Measurements from ENCODE around the gene MCM9. TPM values are rescaled to one million over a fixed set of nuclear protein-coding genes. Genes with fewer than 3 reads are reported as not detected.
"Not testable (repeated sequence)": the region's sequence is repeated elsewhere in the genome, so short reads cannot be mapped to it uniquely, and the experiment has no call there.

MCM9 gene
- total RNA-seq, 1 donor from 2014 or later: 17.6 TPM

DNA sequence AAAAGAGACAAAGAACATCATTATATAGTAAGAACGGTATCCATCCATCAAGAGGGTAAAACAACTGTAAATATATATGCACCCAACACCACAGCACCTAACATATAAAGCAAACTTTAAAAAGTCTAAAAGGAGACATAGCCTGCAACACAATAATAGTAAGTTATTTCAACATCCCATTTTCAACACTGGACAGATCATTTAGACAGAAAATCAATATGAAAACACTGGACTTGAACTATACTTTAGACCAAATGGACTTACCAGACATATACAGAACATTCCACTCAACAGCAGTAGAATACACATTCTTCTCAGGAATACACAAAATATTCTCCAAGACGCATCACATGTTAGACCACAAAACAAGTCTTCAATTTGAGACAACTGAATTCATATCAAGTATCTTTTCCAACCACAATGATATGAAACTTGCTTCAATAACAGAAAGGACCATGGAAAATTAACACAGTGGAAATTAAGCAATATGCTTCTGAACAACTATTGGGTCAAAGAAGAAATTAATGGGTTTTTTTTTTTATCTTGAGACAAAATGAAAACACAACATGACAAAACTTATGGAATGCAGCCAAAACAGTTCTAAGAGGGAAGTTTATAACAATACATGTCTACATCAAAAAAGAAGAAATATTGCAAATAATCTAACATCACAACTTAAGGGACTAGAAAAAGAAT, 64.9 kb downstream of the MCM9 start:
- peaks cover 49% of the 10 kb centered on the region for H3K9me3 Mint-ChIP-seq
- TF ChIP-seq, protein P1, sequence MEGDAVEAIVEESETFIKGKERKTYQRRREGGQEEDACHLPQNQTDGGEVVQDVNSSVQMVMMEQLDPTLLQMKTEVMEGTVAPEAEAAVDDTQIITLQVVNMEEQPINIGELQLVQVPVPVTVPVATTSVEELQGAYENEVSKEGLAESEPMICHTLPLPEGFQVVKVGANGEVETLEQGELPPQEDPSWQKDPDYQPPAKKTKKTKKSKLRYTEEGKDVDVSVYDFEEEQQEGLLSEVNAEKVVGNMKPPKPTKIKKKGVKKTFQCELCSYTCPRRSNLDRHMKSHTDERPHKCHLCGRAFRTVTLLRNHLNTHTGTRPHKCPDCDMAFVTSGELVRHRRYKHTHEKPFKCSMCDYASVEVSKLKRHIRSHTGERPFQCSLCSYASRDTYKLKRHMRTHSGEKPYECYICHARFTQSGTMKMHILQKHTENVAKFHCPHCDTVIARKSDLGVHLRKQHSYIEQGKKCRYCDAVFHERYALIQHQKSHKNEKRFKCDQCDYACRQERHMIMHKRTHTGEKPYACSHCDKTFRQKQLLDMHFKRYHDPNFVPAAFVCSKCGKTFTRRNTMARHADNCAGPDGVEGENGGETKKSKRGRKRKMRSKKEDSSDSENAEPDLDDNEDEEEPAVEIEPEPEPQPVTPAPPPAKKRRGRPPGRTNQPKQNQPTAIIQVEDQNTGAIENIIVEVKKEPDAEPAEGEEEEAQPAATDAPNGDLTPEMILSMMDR (IDR thresholded peaks at IDR 0.05; ENCODE audit: unreplicated experiment): no peak
- H3K4me3 Mint-ChIP-seq: no peak overlapping the region
- H3K4me1 Mint-ChIP-seq: no peaks in the 10 kb centered on the region
- no peak overlapping the region for H3K27ac Mint-ChIP-seq
- H3K27me3 Mint-ChIP-seq (ENCODE audit: low read depth): no peaks in the 10 kb centered on the region
- H3K36me3 Mint-ChIP-seq: peaks cover 44% of the 10 kb centered on the region
- no peak for DNase-seq (ENCODE audit: low spot score in 2 of 2, unreplicated experiment in 2 of 2)

DNA sequence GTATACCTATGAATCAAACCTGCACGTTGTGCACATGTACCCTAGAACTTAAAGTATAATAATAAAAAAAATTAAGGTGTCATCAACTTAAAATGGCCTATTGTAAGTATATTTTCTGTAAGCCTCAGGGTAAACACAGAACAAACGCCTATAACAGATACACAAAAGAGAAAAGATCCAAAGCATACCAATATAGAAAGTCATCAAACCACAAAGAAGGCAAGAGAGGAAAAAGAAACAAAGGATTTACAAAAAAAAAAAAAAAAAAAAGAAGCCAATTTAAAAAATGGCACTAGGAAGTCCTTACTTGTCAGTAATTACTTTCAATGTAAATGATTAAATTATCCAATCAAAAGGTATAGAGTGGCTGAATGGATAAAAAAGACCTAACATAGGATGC, 65.6 kb downstream of the MCM9 start:
- H3K4me1 Mint-ChIP-seq: no peaks in the 10 kb centered on the region
- TF ChIP-seq, protein P1 (IDR thresholded peaks at IDR 0.05; ENCODE audit: unreplicated experiment): no peak
- no peak overlapping the region for H3K27ac Mint-ChIP-seq
- no peak for DNase-seq (ENCODE audit: low spot score in 2 of 2, unreplicated experiment in 2 of 2)
- peaks cover 43% of the 10 kb centered on the region for H3K36me3 Mint-ChIP-seq
- H3K9me3 Mint-ChIP-seq: peaks cover 49% of the 10 kb centered on the region
- no peaks in the 10 kb centered on the region for H3K27me3 Mint-ChIP-seq (ENCODE audit: low read depth)
- H3K4me3 Mint-ChIP-seq: no peak overlapping the region

DNA sequence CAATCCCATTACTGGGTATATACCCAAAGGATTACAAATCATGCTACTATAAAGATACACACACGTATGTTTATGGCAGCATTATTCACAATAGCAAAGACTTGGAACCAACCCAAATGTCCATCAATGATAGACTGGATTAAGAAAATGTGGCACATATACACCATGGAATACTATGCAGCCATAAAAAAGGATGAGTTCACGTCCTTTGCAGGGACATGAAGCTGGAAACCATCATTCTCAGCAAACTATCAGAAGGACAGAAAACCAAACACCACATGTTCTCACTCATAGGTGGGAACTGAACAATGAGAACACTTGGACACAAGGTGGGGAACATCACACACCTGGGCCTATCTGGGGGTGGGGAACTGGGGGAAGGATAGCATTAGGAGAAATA, 66.1 kb downstream of the MCM9 start:
- peaks cover 49% of the 10 kb centered on the region for H3K9me3 Mint-ChIP-seq
- not testable (repeated sequence) for DNase-seq (ENCODE audit: low spot score in 2 of 2, unreplicated experiment in 2 of 2); H3K27me3 Mint-ChIP-seq (ENCODE audit: low read depth); H3K27ac Mint-ChIP-seq; H3K4me3 Mint-ChIP-seq; H3K4me1 Mint-ChIP-seq
- H3K36me3 Mint-ChIP-seq: peaks cover 42% of the 10 kb centered on the region

DNA sequence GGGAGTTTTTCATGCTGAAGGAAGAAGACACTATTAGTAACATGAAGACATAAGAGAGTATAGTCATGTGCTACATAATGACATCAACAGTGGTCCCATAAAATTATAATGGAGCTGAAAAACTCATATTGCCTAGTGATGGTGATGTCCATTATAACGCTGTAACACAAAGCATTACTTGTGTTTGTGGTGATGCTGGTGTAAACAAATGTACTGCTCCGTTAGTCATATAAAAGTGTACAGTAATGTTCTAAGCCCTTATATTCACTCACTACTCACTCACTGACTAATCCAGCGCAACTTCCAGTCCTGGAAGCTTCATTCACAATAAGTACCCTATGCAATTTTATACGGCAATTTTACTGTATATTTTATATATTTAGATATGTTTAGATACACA, 67.8 kb downstream of the MCM9 start:
- Mint-ChIP-seq H3K27ac (no peak overlapping the region), H3K4me3 (no peak overlapping the region), H3K4me1 (no peaks in the 10 kb centered on the region), H3K36me3 (peaks cover 48% of the 10 kb centered on the region), H3K27me3 (ENCODE audit: low read depth) (no peaks in the 10 kb centered on the region), H3K9me3 (peaks cover 52% of the 10 kb centered on the region)
- DNase-seq (ENCODE audit: low spot score in 2 of 2, unreplicated experiment in 2 of 2): no peak
- TF ChIP-seq, protein P1 (IDR thresholded peaks at IDR 0.05; ENCODE audit: unreplicated experiment): no peak

DNA sequence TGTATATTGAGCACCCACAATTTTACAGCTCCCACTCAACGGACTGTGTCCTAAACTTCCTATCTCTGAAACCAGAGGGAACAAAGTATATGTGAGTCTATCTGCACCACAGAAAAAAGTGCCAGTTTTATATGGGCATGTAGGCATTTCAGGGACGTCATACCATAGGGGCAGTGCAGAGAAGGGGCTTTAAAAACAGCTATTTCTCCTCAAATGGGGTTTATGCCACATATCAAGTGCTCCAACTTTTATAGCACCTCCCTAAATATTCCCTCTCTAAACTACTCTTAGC, 69.9 kb downstream of the MCM9 start:
- TF ChIP-seq, protein P1 (IDR thresholded peaks at IDR 0.05; ENCODE audit: unreplicated experiment): no peak
- Mint-ChIP-seq H3K36me3 (peaks cover 35% of the 10 kb centered on the region), H3K27ac (no peak overlapping the region), H3K4me3 (no peak overlapping the region), H3K9me3 (peaks cover 42% of the 10 kb centered on the region), H3K27me3 (ENCODE audit: low read depth) (no peaks in the 10 kb centered on the region), H3K4me1 (no peaks in the 10 kb centered on the region)
- no peak for DNase-seq (ENCODE audit: low spot score in 2 of 2, unreplicated experiment in 2 of 2)

DNA sequence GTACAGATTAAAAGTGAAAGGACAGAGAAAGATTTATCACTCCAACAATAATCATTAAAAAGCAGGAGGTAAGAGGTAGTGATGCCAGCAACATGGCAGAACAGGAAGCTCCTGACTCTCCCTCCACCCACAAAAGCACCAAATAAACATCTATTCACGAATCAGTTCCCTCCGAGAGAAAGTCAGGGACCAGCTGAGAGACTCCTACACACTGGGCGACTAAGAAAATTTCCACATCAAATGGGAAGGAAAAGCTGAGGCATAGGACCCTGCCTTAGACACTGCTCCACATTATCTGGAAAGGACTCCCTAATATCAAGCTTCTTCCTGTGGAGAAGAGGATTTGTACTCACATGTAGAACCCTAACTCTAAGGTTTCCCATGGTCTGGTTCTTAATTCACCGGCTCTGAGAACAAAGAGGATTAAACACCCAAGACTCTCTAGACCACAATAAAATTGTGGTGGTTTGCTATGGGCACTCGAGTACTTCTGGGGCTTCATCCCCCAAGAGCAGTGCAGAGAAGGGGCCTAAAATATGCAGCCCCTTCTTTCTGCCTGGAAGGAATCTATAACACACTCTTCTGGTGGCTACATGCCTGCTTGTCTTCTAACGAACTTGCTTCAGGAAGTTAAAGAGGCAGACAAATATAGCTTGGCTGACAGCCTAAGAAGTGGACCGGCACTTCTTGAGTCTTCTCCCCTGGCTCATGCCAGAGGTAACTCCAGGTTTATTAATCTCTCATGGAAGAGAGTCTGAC, 70.4 kb downstream of the MCM9 start:
- no peaks in the 10 kb centered on the region for H3K4me1 Mint-ChIP-seq
- peaks cover 33% of the 10 kb centered on the region for H3K36me3 Mint-ChIP-seq
- H3K4me3 Mint-ChIP-seq: no peak overlapping the region
- TF ChIP-seq, protein P1 (IDR thresholded peaks at IDR 0.05; ENCODE audit: unreplicated experiment): no peak
- H3K27me3 Mint-ChIP-seq (ENCODE audit: low read depth): no peaks in the 10 kb centered on the region
- DNase-seq (ENCODE audit: low spot score in 2 of 2, unreplicated experiment in 2 of 2): no peak
- peaks cover 40% of the 10 kb centered on the region for H3K9me3 Mint-ChIP-seq
- H3K27ac Mint-ChIP-seq: no peak overlapping the region
